Peyer's patch (tissue), 4 donors: ENCODE measurements around the gene ETF1. TPM values are rescaled to one million over a fixed set of nuclear protein-coding genes. Genes with fewer than 3 reads are reported as not detected.
A peak's percentile ranks its signal among the peaks of the same experiment; 100 is the strongest.

ENCODE experiments used
- DNase-seq, 3 donors: peaks; one replicate each; pipeline ENCODE4 v3.0.0-alpha.2; 2017 to 2019
- H3K27ac ChIP-seq, 4 donors: fragments of 200-600 bp; sonication (generic); one replicate each; pipeline ENCODE4 v1.5.1; 2016 to 2019
- H3K27me3 ChIP-seq, 2 donors: fragments of 200-600 bp; sonication (generic); one replicate each; pipeline ENCODE4 v1.5.1; 2019
- H3K36me3 ChIP-seq, 3 donors: fragments of 200-600 bp; sonication (generic); one replicate each; pipeline ENCODE4 v1.5.1; 2016 to 2019
- H3K4me1 ChIP-seq, 4 donors: fragments of 200-600 bp; sonication (generic); one replicate each; pipeline ENCODE4 v1.5.1; 2016 to 2019
- H3K4me3 ChIP-seq, 4 donors: fragments of 200-600 bp; sonication (generic); 1 replicate in 3 of 4; 2 replicates in 1 of 4; pipeline ENCODE4 v1.5.1; 2016 to 2019; ENCODE audit warnings: mild to moderate bottlenecking in 1 of 4
- H3K9me3 ChIP-seq, 4 donors: fragments of 200-600 bp; sonication (generic); one replicate each; pipeline ENCODE4 v1.5.1; 2016 to 2019; ENCODE audit warnings: mild to moderate bottlenecking in 1 of 4
- CTCF ChIP-seq, 6 experiments: fragments of 450-650 bp in 4 of 6; fragments of 200-600 bp in 2 of 6; sonication (generic) in 1 of 6; IDR thresholded peaks; one replicate each; pipeline ENCODE4 v1.5.1; 2017 to 2019; ENCODE audit warnings: antibody characterized with exemption in 6 of 6, mild to moderate bottlenecking in 3 of 6, moderate library complexity in 1 of 6
- POLR2A ChIP-seq, 2 donors: fragments of 450-650 bp; IDR thresholded peaks; one replicate each; pipeline ENCODE4 v1.5.1; 2017; ENCODE audit warnings: antibody characterized with exemption in 2 of 2, mild to moderate bottlenecking in 2 of 2, moderate library complexity in 2 of 2
- total RNA-seq, 4 donors: library from RNA; depleted of rRNA; stranded (reverse); fragments of >200 nt; gene quantifications; one replicate each; pipeline ENCODE4 v1.1.0, GENCODE V29; 2016

ETF1 gene
- total RNA-seq, 4 donors from 2014 or later: 33.3 to 75.1 (median 39.3) TPM

- no peaks in the 10 kb centered on the region for H3K9me3 ChIP-seq
- peak overlapping the region in 3 of 4 donors; percentile 4 to 97 (median 96) for H3K27ac ChIP-seq
- H3K4me3 ChIP-seq: peak overlapping the region; percentile 78 to 93 (median 88)
- peaks cover 0 to 32% (median 7%) of the 10 kb centered on the region in 4 donors for H3K4me1 ChIP-seq
- TF ChIP-seq CTCF (IDR thresholded peaks at IDR 0.05): no peak
- no peak for TF ChIP-seq POLR2A (IDR thresholded peaks at IDR 0.05)
- no peaks in the 10 kb centered on the region for H3K27me3 ChIP-seq
- peak in 1 of 3 donors; percentile 60 for DNase-seq
- no peaks in the 10 kb centered on the region for H3K36me3 ChIP-seq
These were observed 76.7 kb downstream of the ETF1 start for GRCh38 chr5:138466125-138466899.

- Histone ChIP-seq H3K27me3 (no peaks in the 10 kb centered on the region), H3K4me1 (peaks cover 0 to 32% (median 7%) of the 10 kb centered on the region in 4 donors), H3K27ac (peak within 1 kb of the TSS; percentile 95 to 99 (median 96)), H3K4me3 (peak within 1 kb of the TSS; percentile 78 to 93 (median 88)), H3K9me3 (no peaks in the 10 kb centered on the region), H3K36me3 (no peaks in the 10 kb centered on the region)
- DNase-seq: peak; percentile 97 to 98 (median 97)
- TF ChIP-seq CTCF (IDR thresholded peaks at IDR 0.05): peak in 3 of 6 experiments; percentile 10 to 28 (median 27)
- TF ChIP-seq POLR2A (IDR thresholded peaks at IDR 0.05): peak; percentile 96 to 99
These were observed 77.5 kb downstream of the ETF1 start, which contains the start of gene EGR1 for GRCh38 chr5:138465261-138466124. EGR1 (plus strand) TSS chr5:138465479; CDS start chr5:138465762, 283 bp downstream.

DNA sequence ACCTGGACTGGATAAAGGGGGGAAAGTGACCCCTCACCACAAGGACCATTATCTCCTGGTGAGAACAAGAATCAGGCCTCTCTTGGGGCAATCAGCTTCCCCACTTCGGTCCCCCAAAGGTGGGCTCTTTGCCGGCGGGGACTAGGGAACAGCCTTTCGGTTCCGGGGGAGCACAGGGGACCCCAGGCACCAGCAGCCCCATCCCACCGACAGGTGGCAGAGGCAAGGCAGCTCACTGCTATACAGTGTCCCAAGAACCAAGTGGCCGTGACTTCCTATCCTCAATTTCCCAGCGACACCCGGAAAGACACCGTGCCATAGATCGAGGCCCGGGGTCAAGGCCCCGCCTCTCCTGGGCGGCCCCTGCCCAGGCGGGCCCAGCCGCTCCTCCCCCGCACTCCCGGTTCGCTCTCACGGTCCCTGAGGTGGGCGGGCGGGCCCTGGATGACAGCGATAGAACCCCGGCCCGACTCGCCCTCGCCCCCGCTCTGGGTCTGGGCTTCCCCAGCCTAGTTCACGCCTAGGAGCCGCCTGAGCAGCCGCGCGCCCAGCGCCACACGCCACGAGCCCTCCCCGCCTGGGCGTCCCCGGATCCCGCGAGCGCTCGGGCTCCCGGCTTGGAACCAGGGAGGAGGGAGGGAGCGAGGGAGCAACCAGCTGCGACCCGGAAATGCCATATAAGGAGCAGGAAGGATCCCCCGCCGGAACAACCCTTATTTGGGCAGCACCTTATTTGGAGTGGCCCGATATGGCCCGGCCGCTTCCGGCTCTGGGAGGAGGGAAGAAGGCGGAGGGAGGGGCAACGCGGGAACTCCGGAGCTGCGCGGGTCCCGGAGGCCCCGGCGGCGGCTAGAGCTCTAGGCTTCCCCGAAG, 78.4 kb downstream of the ETF1 start:
- DNase-seq: peak; percentile 95 to 98 (median 96)
- H3K27ac ChIP-seq: peak overlapping the region; percentile 95 to 99 (median 96)
- peak overlapping the region; percentile 78 to 93 (median 88) for H3K4me3 ChIP-seq
- peaks cover 0 to 32% (median 9%) of the 10 kb centered on the region in 4 donors for H3K4me1 ChIP-seq
- no peaks in the 10 kb centered on the region for H3K27me3 ChIP-seq
- H3K9me3 ChIP-seq: no peaks in the 10 kb centered on the region
- H3K36me3 ChIP-seq: no peaks in the 10 kb centered on the region
- TF ChIP-seq CTCF (IDR thresholded peaks at IDR 0.05) (peak in 1 of 6 experiments; percentile 12), POLR2A (IDR thresholded peaks at IDR 0.05) (peak; percentile 86 to 89)

DNA sequence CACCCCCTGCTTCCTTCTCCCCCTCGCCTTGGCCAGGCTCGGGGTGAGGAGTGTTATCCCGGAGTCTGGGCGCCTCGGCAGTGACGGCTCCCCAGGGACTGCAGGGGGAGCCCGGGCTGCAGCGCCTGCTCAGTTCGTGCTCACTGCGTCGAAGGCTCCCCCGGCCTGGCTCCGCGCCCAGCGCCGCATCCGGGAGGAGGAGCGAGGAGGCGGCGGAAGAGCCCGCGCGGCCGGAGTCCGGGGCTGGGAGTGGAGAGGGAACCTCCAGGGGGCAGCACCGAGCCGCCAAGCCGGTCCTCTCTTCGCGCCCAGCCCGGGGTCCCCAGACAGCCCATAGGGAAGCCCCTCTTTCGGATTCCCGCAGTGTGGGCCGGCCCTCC, 79.0 kb downstream of the ETF1 start:
- TF ChIP-seq CTCF (IDR thresholded peaks at IDR 0.05): peak; percentile 64 to 97 (median 96)
- TF ChIP-seq POLR2A (IDR thresholded peaks at IDR 0.05): peak; percentile 86 to 89
- Histone ChIP-seq H3K27me3 (no peaks in the 10 kb centered on the region), H3K27ac (peak overlapping the region; percentile 95 to 99 (median 96)), H3K36me3 (no peaks in the 10 kb centered on the region), H3K4me3 (peak overlapping the region; percentile 78 to 93 (median 88)), H3K9me3 (no peaks in the 10 kb centered on the region), H3K4me1 (peaks cover 0 to 36% (median 15%) of the 10 kb centered on the region in 4 donors)
- peak; percentile 85 to 98 (median 96) for DNase-seq
